Neural cell (in vitro differentiated cells): ENCODE data around the gene SLC43A3. TPM values are rescaled to one million over a fixed set of nuclear protein-coding genes. Genes with fewer than 3 reads are reported as not detected.

Experiments
- H2AFZ ChIP-seq: fragments of 200-600, 300-800 bp; sonication (generic), shearing (Covaris generic); 2 replicates; pipeline ENCODE4 v1.6.0; 2014; ENCODE audit warnings: low read depth, mild to moderate bottlenecking, antibody characterized with exemption, low read length, moderate library complexity
- H3F3A ChIP-seq: fragments of 200-600 bp; shearing (Covaris generic); 2 replicates; pipeline ENCODE4 v1.6.1; 2016; ENCODE audit warnings: mild to moderate bottlenecking, moderate library complexity, mixed read lengths, antibody characterized with exemption, low read length; ENCODE audit not compliant: insufficient read depth, poor library complexity, severe bottlenecking
- H3K27ac ChIP-seq: fragments of 200-600, 300-800 bp; sonication (generic), shearing (Covaris generic); 2 replicates; pipeline ENCODE4 v1.5.1; 2014; ENCODE audit warnings: mild to moderate bottlenecking, low read length, moderate library complexity
- H3K27me3 ChIP-seq: fragments of 300-800, 200-600 bp; sonication (generic), shearing (Covaris generic); 2 replicates; pipeline ENCODE4 v1.6.0; 2014; ENCODE audit warnings: mild to moderate bottlenecking, low read depth, low read length, moderate library complexity; ENCODE audit not compliant: insufficient read depth
- H3K36me3 ChIP-seq: fragments of 300-800, 200-600 bp; sonication (generic), shearing (Covaris generic); 2 replicates; pipeline ENCODE4 v1.5.1; 2014; ENCODE audit warnings: mild to moderate bottlenecking, antibody characterized with exemption, low read length, moderate library complexity; ENCODE audit not compliant: insufficient read depth
- H3K4me2 ChIP-seq: fragments of 300-800, 200-600 bp; sonication (generic), shearing (Covaris generic); 2 replicates; pipeline ENCODE4 v1.6.0; 2014; ENCODE audit warnings: mild to moderate bottlenecking, low read length
- H3K4me3 ChIP-seq: fragments of 300-800, 200-600 bp; sonication (generic), shearing (Covaris generic); 2 replicates; pipeline ENCODE4 v1.5.1; 2014; ENCODE audit warnings: mild to moderate bottlenecking, low read length, moderate library complexity
- H3K79me2 ChIP-seq: fragments of 200-600 bp; shearing (Covaris generic); replicated peaks from 2 replicates; pipeline ENCODE4 v1.6.0; 2014; ENCODE audit warnings: mild to moderate bottlenecking, low read length, moderate library complexity; ENCODE audit not compliant: insufficient read depth
- H3K9ac ChIP-seq: fragments of 300-800, 200-600 bp; sonication (generic), shearing (Covaris generic); 2 replicates; pipeline ENCODE4 v1.6.1; 2016; ENCODE audit warnings: mild to moderate bottlenecking, low read length, mixed read lengths
- H3K9me2 ChIP-seq: fragments of 200-600 bp; shearing (Covaris generic); 2 replicates; pipeline ENCODE4 v1.6.1; 2016; ENCODE audit warnings: mild to moderate bottlenecking, low read length, mixed read lengths; ENCODE audit not compliant: insufficient read depth
- H3K9me3 ChIP-seq: fragments of 200-600, 300-800 bp; sonication (generic), shearing (Covaris generic); 2 replicates; pipeline ENCODE4 v1.6.1; 2016; ENCODE audit warnings: mild to moderate bottlenecking, mixed run types, low read length, moderate library complexity, mixed read lengths
- H4K20me1 ChIP-seq: fragments of 200-600 bp; shearing (Covaris generic); 2 replicates; pipeline ENCODE4 v1.6.1; 2016; ENCODE audit warnings: mild to moderate bottlenecking, mixed run types; ENCODE audit not compliant: insufficient read depth
- CTCF ChIP-seq: fragments of 450-650 bp; IDR thresholded peaks from 2 replicates; pipeline ENCODE4 v1.5.1; 2014; ENCODE audit warnings: antibody characterized with exemption, mild to moderate bottlenecking, moderate library complexity; ENCODE audit not compliant: poor library complexity, severe bottlenecking
- EP300 ChIP-seq: fragments of 450-650 bp; conservative IDR thresholded peaks from 2 replicates; pipeline ENCODE4 v1.6.1; 2014; ENCODE audit warnings: antibody characterized with exemption, mild to moderate bottlenecking, moderate library complexity; ENCODE audit not compliant: poor library complexity, severe bottlenecking
- EZH2 ChIP-seq: fragments of 200-600, 300-800 bp; shearing (Covaris generic), sonication (generic); IDR thresholded peaks from 2 replicates; pipeline ENCODE4 v1.6.1; 2014; ENCODE audit warnings: antibody characterized with exemption, low read length, borderline replicate concordance, mild to moderate bottlenecking; ENCODE audit not compliant: insufficient read depth, poor library complexity, severe bottlenecking
- MXI1 ChIP-seq: fragments of 450-650 bp; conservative IDR thresholded peaks from 2 replicates; pipeline ENCODE4 v1.6.1; 2014; ENCODE audit warnings: antibody characterized with exemption, mild to moderate bottlenecking; ENCODE audit not compliant: poor library complexity, severe bottlenecking
- POLR2AphosphoS5 ChIP-seq: IDR thresholded peaks from 2 replicates; pipeline ENCODE4 v1.6.1; 2012
- RAD21 ChIP-seq: fragments of 450-650 bp; conservative IDR thresholded peaks from 2 replicates; pipeline ENCODE4 v1.6.1; 2014; ENCODE audit warnings: antibody characterized with exemption, mild to moderate bottlenecking, moderate library complexity
- REST ChIP-seq: IDR thresholded peaks from 2 replicates; pipeline ENCODE4 v1.6.1; 2012; ENCODE audit warnings: borderline replicate concordance
- SMC3 ChIP-seq: fragments of 450-650 bp; conservative IDR thresholded peaks from 2 replicates; pipeline ENCODE4 v1.6.1; 2014; ENCODE audit warnings: antibody characterized with exemption, mild to moderate bottlenecking, moderate library complexity; ENCODE audit not compliant: poor library complexity
- TAF1 ChIP-seq: IDR thresholded peaks from 2 replicates; pipeline ENCODE4 v1.6.1; 2012; ENCODE audit warnings: low read depth
- polyA plus RNA-seq: library from polyadenylated mRNA; depleted of rRNA; stranded (reverse); fragments of >200 nt; gene quantifications from 2 replicates; pipeline ENCODE4 v1.2.3, GENCODE V29; 2014

The SLC43A3 gene
- polyA plus RNA-seq, 1 donor from 2014 or later = 0.33 TPM

GRCh38 chr11:57402188-57403002 is 24.5 kb downstream of the SLC43A3 start:
- H3K27ac ChIP-seq = no peak overlapping the region
- no peak overlapping the region for H3K4me2 ChIP-seq
- H3K9me3 ChIP-seq = no peaks in the 10 kb centered on the region
- H4K20me1 ChIP-seq = no peaks in the 10 kb centered on the region
- H3K9ac ChIP-seq = no peak overlapping the region
- H3F3A ChIP-seq = no peaks in the 10 kb centered on the region
- no peak overlapping the region for H2AFZ ChIP-seq
- H3K36me3 ChIP-seq = no peaks in the 10 kb centered on the region
- no peaks in the 10 kb centered on the region for H3K9me2 ChIP-seq
- H3K79me2 ChIP-seq = no peaks in the 10 kb centered on the region
- TF ChIP-seq EZH2 = no peak
- no peak for TF ChIP-seq CTCF
- TF ChIP-seq REST = no peak
- no peak for TF ChIP-seq POLR2AphosphoS5
- no peak for TF ChIP-seq TAF1
- TF ChIP-seq SMC3 = no peak
- TF ChIP-seq EP300 = no peak
- TF ChIP-seq MXI1 = no peak
- no peak for TF ChIP-seq RAD21
- no peak overlapping the region for H3K4me3 ChIP-seq
- H3K27me3 ChIP-seq = no peaks in the 10 kb centered on the region

GRCh38 chr11:57399972-57400578 is 26.8 kb downstream of the SLC43A3 start:
- Histone ChIP-seq H3K9me2 (no peaks in the 10 kb centered on the region), H3F3A (no peaks in the 10 kb centered on the region), H3K4me2 (no peak overlapping the region), H3K9me3 (no peaks in the 10 kb centered on the region), H3K4me3 (no peak overlapping the region), H3K9ac (no peak overlapping the region), H3K27ac (no peak overlapping the region), H4K20me1 (no peaks in the 10 kb centered on the region), H3K36me3 (no peaks in the 10 kb centered on the region), H3K27me3 (no peaks in the 10 kb centered on the region), H3K79me2 (no peaks in the 10 kb centered on the region), H2AFZ (no peak overlapping the region)
- no peak for TF ChIP-seq SMC3
- no peak for TF ChIP-seq CTCF
- TF ChIP-seq TAF1 = no peak
- TF ChIP-seq POLR2AphosphoS5 = no peak
- no peak for TF ChIP-seq EZH2
- TF ChIP-seq RAD21 = no peak
- no peak for TF ChIP-seq EP300
- no peak for TF ChIP-seq REST
- TF ChIP-seq MXI1 = no peak
